H9 (cell line): ENCODE results near the gene ALOX12. TPM values are rescaled to one million over a fixed set of nuclear protein-coding genes. Genes with fewer than 3 reads are reported as not detected.

ENCODE experiments used
- DNase-seq: peaks from one replicate; pipeline ENCODE4 v3.0.0-alpha.2; 2017
- H2AFZ ChIP-seq: one replicate; pipeline ENCODE4 v1.6.1; 2013; ENCODE audit warnings: mild to moderate bottlenecking, low read length, control low read depth, moderate library complexity
- H2AK5ac ChIP-seq: 2 replicates; pipeline ENCODE4 v1.6.1; 2013; ENCODE audit warnings: low read length, control low read depth, mixed read lengths; ENCODE audit not compliant: insufficient read length
- H2BK120ac ChIP-seq: one replicate; pipeline ENCODE4 v1.6.1; 2013; ENCODE audit warnings: low read depth, mild to moderate bottlenecking, low read length, control low read depth, inconsistent platforms; ENCODE audit not compliant: poor library complexity, severe bottlenecking
- H2BK12ac ChIP-seq: 2 replicates; pipeline ENCODE4 v1.6.1; 2013; ENCODE audit warnings: low read length, control low read depth, mixed read lengths, low read depth; ENCODE audit not compliant: insufficient read length
- H2BK15ac ChIP-seq: 2 replicates; pipeline ENCODE4 v1.6.1; 2013; ENCODE audit warnings: low read depth, low read length, control low read depth
- H2BK20ac ChIP-seq: one replicate; pipeline ENCODE4 v1.6.1; 2013; ENCODE audit warnings: low read depth, mild to moderate bottlenecking, low read length, control low read depth, inconsistent platforms; ENCODE audit not compliant: poor library complexity, severe bottlenecking
- H2BK5ac ChIP-seq: 2 replicates; pipeline ENCODE4 v1.6.1; 2013; ENCODE audit warnings: low read length, control low read depth, mixed read lengths; ENCODE audit not compliant: insufficient read length
- H3K14ac ChIP-seq: 2 replicates; pipeline ENCODE4 v1.6.1; 2013; ENCODE audit warnings: low read length, control low read depth; ENCODE audit not compliant: insufficient read depth
- H3K18ac ChIP-seq: 2 replicates; pipeline ENCODE4 v1.6.1; 2013; ENCODE audit warnings: low read depth, mild to moderate bottlenecking, mixed read lengths, low read length, control low read depth; ENCODE audit not compliant: insufficient read length
- H3K23ac ChIP-seq: 2 replicates; pipeline ENCODE4 v1.6.1; 2013; ENCODE audit warnings: low read length, control low read depth, mixed read lengths, low read depth; ENCODE audit not compliant: insufficient read length
- H3K23me2 ChIP-seq: 2 replicates; pipeline ENCODE4 v1.6.1; 2013; ENCODE audit warnings: low read depth, mild to moderate bottlenecking, mixed read lengths, low read length, control low read depth; ENCODE audit not compliant: insufficient read length, poor library complexity, severe bottlenecking
- H3K27ac ChIP-seq: 2 replicates; pipeline ENCODE4 v1.5.1; 2013; ENCODE audit warnings: low read length, control low read depth, mixed read lengths, low read depth; ENCODE audit not compliant: insufficient read length
- H3K27me3 ChIP-seq: 2 replicates; pipeline ENCODE4 v1.6.1; 2013; ENCODE audit warnings: low read length, control low read depth, inconsistent platforms; ENCODE audit not compliant: insufficient read depth
- H3K4ac ChIP-seq: 2 replicates; pipeline ENCODE4 v1.6.1; 2013; ENCODE audit warnings: low read depth, mild to moderate bottlenecking, control low read depth, inconsistent platforms, low read length, moderate library complexity
- H3K4me1 ChIP-seq: 2 replicates; pipeline ENCODE4 v1.6.1; 2013; ENCODE audit warnings: low read length, control low read depth, inconsistent platforms; ENCODE audit not compliant: insufficient read depth
- H3K4me2 ChIP-seq: 2 replicates; pipeline ENCODE4 v1.6.1; 2013; ENCODE audit warnings: low read length, control low read depth, mixed read lengths; ENCODE audit not compliant: insufficient read length, insufficient read depth
- H3K56ac ChIP-seq: 2 replicates; pipeline ENCODE4 v1.6.1; 2013; ENCODE audit warnings: low read depth, mild to moderate bottlenecking, mixed read lengths, low read length, control low read depth; ENCODE audit not compliant: insufficient read length
- H3K79me1 ChIP-seq: 2 replicates; pipeline ENCODE4 v1.6.1; 2013; ENCODE audit warnings: low read depth, mild to moderate bottlenecking, moderate library complexity, low read length, control low read depth, inconsistent platforms; ENCODE audit not compliant: insufficient read depth, poor library complexity, severe bottlenecking
- H3K79me2 ChIP-seq: 2 replicates; pipeline ENCODE4 v1.6.1; 2013; ENCODE audit warnings: low read length, control low read depth, inconsistent platforms; ENCODE audit not compliant: insufficient read depth
- H3K9ac ChIP-seq: 2 replicates; pipeline ENCODE4 v1.6.1; 2013; ENCODE audit warnings: low read length, control low read depth, mixed read lengths; ENCODE audit not compliant: insufficient read length; ENCODE audit errors: extremely low read depth
- H3K9me3 ChIP-seq: one replicate; pipeline ENCODE4 v1.6.1; 2013; ENCODE audit warnings: low read depth, low read length, inconsistent platforms; ENCODE audit not compliant: control insufficient read depth
- H3T11ph ChIP-seq: one replicate; pipeline ENCODE4 v1.6.1; 2013; ENCODE audit warnings: mild to moderate bottlenecking, low read length, control low read depth, inconsistent platforms
- H4K20me1 ChIP-seq: one replicate; pipeline ENCODE4 v1.6.1; 2013; ENCODE audit not compliant: control insufficient read depth, insufficient read length, insufficient read depth
- H4K5ac ChIP-seq: 2 replicates; pipeline ENCODE4 v1.6.1; 2013; ENCODE audit warnings: low read depth, mild to moderate bottlenecking, mixed read lengths, low read length, control low read depth; ENCODE audit not compliant: insufficient read length
- H4K8ac ChIP-seq: replicated peaks from 2 replicates; pipeline ENCODE4 v1.6.1; 2013; ENCODE audit warnings: low read length, control low read depth, mixed read lengths, low read depth; ENCODE audit not compliant: insufficient read length
- H4K91ac ChIP-seq: 2 replicates; pipeline ENCODE4 v1.6.1; 2013; ENCODE audit warnings: low read depth, mild to moderate bottlenecking, moderate library complexity, mixed read lengths, low read length, control low read depth; ENCODE audit not compliant: insufficient read length
- H3K27ac Mint-ChIP-seq, 3 experiments: 2 replicates in 2 of 3; 3 replicates in 1 of 3; pipeline ENCODE4 v1.8.0; 2020 to 2021; ENCODE audit warnings: mixed read lengths in 3 of 3, mild to moderate bottlenecking in 1 of 3, moderate library complexity in 1 of 3
- H3K27me3 Mint-ChIP-seq: 2 replicates; pipeline ENCODE4 v1.8.0; 2021; ENCODE audit warnings: low read depth, mild to moderate bottlenecking, moderate library complexity, mixed read lengths
- H3K36me3 Mint-ChIP-seq, 3 experiments: 2 replicates in 2 of 3; 3 replicates in 1 of 3; pipeline ENCODE4 v1.8.0; 2020 to 2021; ENCODE audit warnings: low read depth in 3 of 3, mixed read lengths in 3 of 3; ENCODE audit not compliant: insufficient read depth in 1 of 3
- H3K4me1 Mint-ChIP-seq, 2 experiments: 2 replicates each; pipeline ENCODE4 v1.8.0; 2020; ENCODE audit warnings: mixed read lengths in 2 of 2
- H3K4me3 Mint-ChIP-seq, 2 experiments: 2 replicates in 1 of 2; 3 replicates in 1 of 2; pipeline ENCODE4 v1.8.0; 2020 to 2021; ENCODE audit warnings: mild to moderate bottlenecking in 2 of 2, mixed read lengths in 2 of 2, moderate library complexity in 1 of 2
- H3K9me3 Mint-ChIP-seq, 2 experiments: 2 replicates in 1 of 2; 3 replicates in 1 of 2; pipeline ENCODE4 v1.8.0; 2020; ENCODE audit warnings: mild to moderate bottlenecking in 2 of 2, mixed read lengths in 2 of 2, moderate library complexity in 1 of 2
- WGBS: extraction: QIAGEN DNeasy Blood & Tissue Kit; methylation state at CpG from one replicate; pipeline ENCODE4 v1.1.7; 2013; ENCODE audit warnings: missing lambda C conversion rate, low lambda C conversion rate, mixed read lengths; ENCODE audit not compliant: insufficient read length; ENCODE audit errors: extremely low coverage; 5-methylcytosine and 5-hydroxymethylcytosine counted together
- total RNA-seq: library from RNA; stranded (reverse); gene quantifications from 2 replicates; pipeline ENCODE4 v1.2.1, GENCODE V29; 2021
- TF ChIP-seq, protein P1 (sequence below): fragments of 200-600 bp; sonication (generic); conservative IDR thresholded peaks from 3 replicates; pipeline ENCODE4 v1.8.0; 2021; ENCODE audit warnings: antibody characterized with exemption, mild to moderate bottlenecking

Gene ALOX12
- total RNA-seq, 1 experiment from 2014 or later, result 0.81 TPM

DNA sequence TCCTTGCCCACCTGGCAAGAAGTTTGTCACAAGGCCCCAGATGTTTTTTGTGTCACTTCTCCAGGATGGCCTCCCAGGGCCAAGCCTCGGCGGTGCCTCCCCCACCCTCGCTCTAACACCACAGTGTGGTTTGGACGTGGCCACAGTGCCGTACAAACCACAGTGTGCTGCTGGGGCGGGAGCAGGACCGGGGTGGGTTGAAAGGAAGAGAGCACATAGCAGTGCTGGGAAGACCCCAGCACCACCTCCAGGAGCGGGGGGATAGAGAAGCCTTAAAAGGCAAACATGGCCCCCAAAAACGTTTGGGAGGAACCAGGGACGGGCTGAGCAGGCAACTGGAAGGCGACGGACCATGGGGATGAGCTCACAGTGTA lies 22.0 kb downstream of the ALOX12 start:
- H3K9me3 ChIP-seq, result no peaks in the 10 kb centered on the region
- H3T11ph ChIP-seq, result no peak overlapping the region
- no peak overlapping the region for H4K91ac ChIP-seq
- H2AK5ac ChIP-seq, result no peak overlapping the region
- H2BK120ac ChIP-seq, result no peak overlapping the region
- H3K27ac ChIP-seq, result no peak overlapping the region
- peaks cover 6% of the 10 kb centered on the region; the same call in 1 of the 2 replicates for H3K27me3 ChIP-seq
- H3K4ac ChIP-seq, result no peak overlapping the region
- H2BK5ac ChIP-seq, result no peak overlapping the region
- no peak overlapping the region for H4K5ac ChIP-seq
- 0 out of 2 replicates have a peak, but pooled peaks cover 3% of the 10 kb centered on the region for H3K4me1 ChIP-seq
- DNase-seq, result no peak
- Mint-ChIP-seq H3K27ac (peak overlapping the region in 1 of 3 experiments; percentile 15; a peak in 1 of 7 replicates), H3K27me3 (peaks cover 26% of the 10 kb centered on the region), H3K36me3 (peaks cover 2 to 22% (median 3%) of the 10 kb centered on the region in 3 experiments; a peak in 4 of 7 replicates), H3K4me3 (no peak overlapping the region; a peak in 1 of 5 replicates), H3K9me3 (no peaks in the 10 kb centered on the region; a peak in 1 of 5 replicates), H3K4me1 (peaks cover 35 to 64% of the 10 kb centered on the region in 2 experiments)
- no peaks in the 10 kb centered on the region for H3K79me2 ChIP-seq
- H2BK15ac ChIP-seq, result no peak overlapping the region
- H3K23me2 ChIP-seq, result peaks cover 21% of the 10 kb centered on the region
- H2BK20ac ChIP-seq, result no peak overlapping the region
- no peak overlapping the region for H3K23ac ChIP-seq
- no peak overlapping the region for H3K18ac ChIP-seq
- TF ChIP-seq, protein P1, sequence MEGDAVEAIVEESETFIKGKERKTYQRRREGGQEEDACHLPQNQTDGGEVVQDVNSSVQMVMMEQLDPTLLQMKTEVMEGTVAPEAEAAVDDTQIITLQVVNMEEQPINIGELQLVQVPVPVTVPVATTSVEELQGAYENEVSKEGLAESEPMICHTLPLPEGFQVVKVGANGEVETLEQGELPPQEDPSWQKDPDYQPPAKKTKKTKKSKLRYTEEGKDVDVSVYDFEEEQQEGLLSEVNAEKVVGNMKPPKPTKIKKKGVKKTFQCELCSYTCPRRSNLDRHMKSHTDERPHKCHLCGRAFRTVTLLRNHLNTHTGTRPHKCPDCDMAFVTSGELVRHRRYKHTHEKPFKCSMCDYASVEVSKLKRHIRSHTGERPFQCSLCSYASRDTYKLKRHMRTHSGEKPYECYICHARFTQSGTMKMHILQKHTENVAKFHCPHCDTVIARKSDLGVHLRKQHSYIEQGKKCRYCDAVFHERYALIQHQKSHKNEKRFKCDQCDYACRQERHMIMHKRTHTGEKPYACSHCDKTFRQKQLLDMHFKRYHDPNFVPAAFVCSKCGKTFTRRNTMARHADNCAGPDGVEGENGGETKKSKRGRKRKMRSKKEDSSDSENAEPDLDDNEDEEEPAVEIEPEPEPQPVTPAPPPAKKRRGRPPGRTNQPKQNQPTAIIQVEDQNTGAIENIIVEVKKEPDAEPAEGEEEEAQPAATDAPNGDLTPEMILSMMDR, result no peak
- no peaks in the 10 kb centered on the region for H3K79me1 ChIP-seq
- H2BK12ac ChIP-seq, result no peak overlapping the region
- no peaks in the 10 kb centered on the region for H4K20me1 ChIP-seq
- H3K4me2 ChIP-seq, result no peak overlapping the region
- H3K9ac ChIP-seq, result no peak overlapping the region
- no CpG with 5 or more reads among the region's 12 CpGs for WGBS
- no peak overlapping the region for H3K56ac ChIP-seq
- H3K14ac ChIP-seq, result no peak overlapping the region
- H2AFZ ChIP-seq, result no peak overlapping the region
- no peak overlapping the region for H4K8ac ChIP-seq
